Tibial artery (tissue), 4 donors: ENCODE results near the gene B4GALT1.

Experiments used
- DNase-seq, 2 donors: peaks; one replicate each; pipeline ENCODE4 v3.0.0-alpha.2; 2019
- H3K27ac ChIP-seq, 2 donors: fragments of 200-600 bp; sonication (generic) in 1 of 2; 1 replicate in 1 of 2; 2 replicates in 1 of 2; pipeline ENCODE4 v1.5.1; 2018 to 2019; ENCODE audit warnings: mild to moderate bottlenecking in 1 of 2
- H3K27me3 ChIP-seq, 2 donors: fragments of 200-600 bp; sonication (generic) in 1 of 2; one replicate each; pipeline versions ENCODE4 v1.5.1 to v1.6.0; 2016 to 2019
- H3K36me3 ChIP-seq, 3 donors: fragments of 200-600 bp; sonication (generic) in 2 of 3; one replicate each; pipeline ENCODE4 v1.5.1; 2016 to 2019; ENCODE audit warnings: mild to moderate bottlenecking in 2 of 3
- H3K4me1 ChIP-seq, 4 donors: fragments of 200-600 bp; sonication (generic) in 2 of 4; 1 replicate in 3 of 4; 2 replicates in 1 of 4; pipeline ENCODE4 v1.5.1; 2016 to 2019
- H3K4me3 ChIP-seq, 2 donors: fragments of 200-600 bp; sonication (generic) in 1 of 2; 1 replicate in 1 of 2; 2 replicates in 1 of 2; pipeline ENCODE4 v1.5.1; 2018 to 2019; ENCODE audit warnings: mild to moderate bottlenecking in 2 of 2
- H3K9me3 ChIP-seq, 3 donors: fragments of 200-600 bp; sonication (generic) in 1 of 3; one replicate each; pipeline ENCODE4 v1.5.1; 2016 to 2019
- CTCF ChIP-seq, 2 experiments: fragments of 200-600 bp in 1 of 2; fragments of 450-650 bp in 1 of 2; IDR thresholded peaks; one replicate each; pipeline ENCODE4 v1.5.1; 2017 to 2019; ENCODE audit warnings: antibody characterized with exemption in 2 of 2, mild to moderate bottlenecking in 1 of 2, moderate library complexity in 1 of 2
- intact Hi-C: fragments of 100-400 bp; cut with DNase I; formaldehyde crosslinking; loops from one replicate; pipeline ENCODE4 v1.15.0; 2023; ENCODE audit warnings: low total_unique reads

B4GALT1 gene

DNA sequence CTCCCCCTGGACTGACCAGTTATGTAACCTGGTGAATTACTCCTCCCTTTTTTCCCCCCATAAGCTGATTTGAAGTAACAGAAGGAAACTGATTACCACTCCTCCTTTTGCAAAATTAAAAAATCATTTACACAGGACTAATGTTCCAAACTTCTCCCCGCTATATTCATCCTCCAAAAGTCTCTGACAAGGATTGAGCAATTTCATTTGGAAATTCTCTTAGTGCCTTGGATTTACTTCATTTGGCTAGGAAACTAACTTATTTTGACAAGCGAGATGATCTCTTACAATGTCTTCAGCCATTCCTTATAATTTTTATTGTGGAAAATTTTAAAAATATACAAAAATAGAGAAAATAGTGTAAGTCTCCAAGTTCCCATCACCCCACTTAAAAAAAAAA, 15.4 kb upstream of the B4GALT1 start:
- no peaks in the 10 kb centered on the region for H3K27me3 ChIP-seq
- H3K9me3 ChIP-seq = no peaks in the 10 kb centered on the region
- intact Hi-C loops = no loop called here
- no peak overlapping the region for H3K4me3 ChIP-seq
- no peak overlapping the region for H3K27ac ChIP-seq
- H3K36me3 ChIP-seq = no peaks in the 10 kb centered on the region
- H3K4me1 ChIP-seq = peaks cover 0 to 56% (median 35%) of the 10 kb centered on the region in 4 donors
- DNase-seq = no peak
- TF ChIP-seq CTCF (IDR thresholded peaks at IDR 0.05) = no peak

GRCh38 chr9:33180526-33181184, 13.5 kb upstream of the B4GALT1 start:
- intact Hi-C loops = no loop called here

DNA sequence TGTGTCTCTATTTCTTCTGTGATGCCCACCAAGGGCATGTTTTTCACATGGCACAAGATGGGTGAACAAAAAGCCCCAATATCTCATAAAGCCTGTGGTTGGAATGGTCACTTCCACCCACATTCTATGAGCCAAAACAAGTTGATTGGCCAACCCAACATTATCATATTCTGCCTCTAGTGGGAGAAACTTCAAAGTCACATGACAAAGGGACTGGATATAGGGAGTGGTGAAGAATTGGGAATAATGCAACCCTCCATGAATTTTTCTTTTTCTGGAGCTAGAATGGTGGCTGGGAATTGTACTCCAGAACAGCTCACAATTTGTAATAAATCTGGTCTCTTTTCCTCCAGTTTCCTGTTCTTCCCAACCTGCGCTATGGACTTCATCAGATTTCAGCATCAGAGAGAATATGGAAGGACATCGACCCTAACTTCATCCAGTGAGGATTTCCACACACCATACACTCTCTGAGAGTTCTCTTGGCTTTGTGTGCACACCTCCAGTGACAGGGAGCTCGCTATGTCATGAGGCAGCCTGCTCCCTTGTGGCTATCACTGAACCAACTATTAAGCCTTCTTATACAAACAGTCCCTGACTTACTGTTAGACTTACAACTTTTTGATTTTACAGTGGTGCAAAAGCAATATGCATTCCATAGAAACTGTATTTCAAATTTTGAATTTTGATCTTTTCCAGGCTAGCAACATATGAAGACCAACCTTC, 12.0 kb upstream of the B4GALT1 start:
- intact Hi-C loops = no loop called here
- H3K27me3 ChIP-seq = no peaks in the 10 kb centered on the region
- no peak overlapping the region for H3K4me3 ChIP-seq
- peaks cover 0 to 26% (median 16%) of the 10 kb centered on the region in 4 donors for H3K4me1 ChIP-seq
- no peak for DNase-seq
- H3K27ac ChIP-seq = no peak overlapping the region
- no peaks in the 10 kb centered on the region for H3K9me3 ChIP-seq
- no peaks in the 10 kb centered on the region for H3K36me3 ChIP-seq
- no peak for TF ChIP-seq CTCF (IDR thresholded peaks at IDR 0.05)

More at GRCh38 chr9:33180526-33181184, 13.5 kb upstream of the B4GALT1 start:
- Histone ChIP-seq H3K27ac (peak overlapping the region; percentile 64 to 77), H3K4me1 (peaks cover 0 to 37% (median 17%) of the 10 kb centered on the region in 4 donors), H3K9me3 (no peaks in the 10 kb centered on the region), H3K36me3 (no peaks in the 10 kb centered on the region), H3K4me3 (no peak overlapping the region), H3K27me3 (no peaks in the 10 kb centered on the region)
- no peak for DNase-seq
- TF ChIP-seq CTCF (IDR thresholded peaks at IDR 0.05) = no peak

DNA sequence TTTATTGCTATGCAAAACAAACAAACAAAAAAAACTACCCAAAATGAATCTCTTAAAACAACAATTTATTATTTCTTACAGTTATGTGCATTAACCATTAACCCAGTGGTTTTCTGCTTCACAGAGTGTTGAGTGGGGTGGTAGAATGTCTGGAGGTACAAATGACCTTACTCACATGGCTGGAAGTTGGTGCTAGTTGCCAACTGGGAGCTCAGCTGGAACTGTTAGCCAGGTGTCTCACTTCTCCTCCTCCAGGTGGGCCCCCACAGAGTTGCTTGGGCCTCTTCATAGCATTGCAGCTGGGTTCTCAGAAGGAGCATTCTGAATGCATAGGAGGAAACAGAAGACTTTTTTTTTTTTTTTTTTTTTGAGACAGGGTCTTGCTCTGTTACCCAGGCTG, 10.5 kb upstream of the B4GALT1 start:
- no peak for DNase-seq
- Histone ChIP-seq H3K27ac (no peak overlapping the region), H3K4me3 (no peak overlapping the region), H3K4me1 (peaks cover 0 to 31% (median 16%) of the 10 kb centered on the region in 4 donors), H3K9me3 (no peaks in the 10 kb centered on the region), H3K27me3 (no peaks in the 10 kb centered on the region), H3K36me3 (no peaks in the 10 kb centered on the region)
- no peak for TF ChIP-seq CTCF (IDR thresholded peaks at IDR 0.05)
- intact Hi-C loops = no loop called here

GRCh38 chr9:33177086-33177485, 9.9 kb upstream of the B4GALT1 start:
- no peak for DNase-seq
- intact Hi-C loops = no loop called here
- H3K9me3 ChIP-seq = no peaks in the 10 kb centered on the region
- H3K4me3 ChIP-seq = no peak overlapping the region
- H3K4me1 ChIP-seq = peaks cover 0 to 33% (median 15%) of the 10 kb centered on the region in 4 donors
- H3K36me3 ChIP-seq = no peaks in the 10 kb centered on the region
- no peak for TF ChIP-seq CTCF (IDR thresholded peaks at IDR 0.05)
- no peaks in the 10 kb centered on the region for H3K27me3 ChIP-seq
- no peak overlapping the region for H3K27ac ChIP-seq
